ENCODE results near the gene CPHXL2.

DNA sequence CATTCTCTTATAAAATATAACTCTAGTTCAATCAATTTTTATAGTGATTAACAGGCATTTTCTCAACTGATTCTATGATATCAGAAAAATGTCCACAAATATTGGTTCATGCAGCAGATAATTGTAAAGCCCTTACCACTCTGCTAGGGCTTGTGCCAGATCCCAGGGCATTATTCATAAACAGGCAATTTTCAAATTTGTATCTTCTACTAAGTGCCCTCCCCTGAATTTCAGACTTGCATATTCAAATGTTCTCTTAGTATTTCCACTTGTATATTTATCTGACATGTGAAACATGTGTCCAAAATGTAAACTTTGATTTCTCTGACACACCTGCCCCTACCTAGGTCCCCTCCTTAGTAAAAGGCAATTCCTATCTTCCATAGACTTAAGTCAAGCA lies 9.3 kb downstream of the CPHXL2 start:
- TF ChIP-seq EZH2 (IDR thresholded peaks at IDR 0.05) (no peak), POLR2AphosphoS5 (IDR thresholded peaks at IDR 0.05; ENCODE audit: borderline replicate concordance, low read depth, low read length) (no peak), FOXP2 (optimal IDR thresholded peaks at IDR 0.05; ENCODE audit: control extremely low read depth, extremely low read length, insufficient read depth) (no peak)

Measured in SK-N-MC (cell line).